Adrenal gland (tissue), 12 donors: ENCODE measurements around the gene SERPINC1. TPM values are rescaled to one million over a fixed set of nuclear protein-coding genes. Genes with fewer than 3 reads are reported as not detected.
"Not testable (repeated sequence)": the region's sequence is repeated elsewhere in the genome, so short reads cannot be mapped to it uniquely, and the experiment has no call there.

Experiments
- DNase-seq, 7 donors: peaks; one replicate each; pipeline ENCODE4 v3.0.0-alpha.2; 2019 to 2020
- H3K27ac ChIP-seq, 5 donors: fragments of 200-600 bp; sonication (generic) in 4 of 5; 1 replicate in 3 of 5; 2 replicates in 2 of 5; pipeline versions ENCODE4 v1.5.1 to v1.8.0; 2016 to 2020; ENCODE audit warnings: mild to moderate bottlenecking in 1 of 5
- H3K27me3 ChIP-seq: fragments of 200-600 bp; 2 replicates; pipeline ENCODE4 v1.8.0; 2021
- H3K36me3 ChIP-seq, 2 donors: fragments of 200-600 bp; replicated peaks in 1 of 2; 1 replicate in 1 of 2; 2 replicates in 1 of 2; pipeline versions ENCODE4 v1.5.1 to v1.8.0; 2018 to 2022
- H3K4me1 ChIP-seq, 2 donors: fragments of 200-600 bp; replicated peaks in 1 of 2; 1 replicate in 1 of 2; 2 replicates in 1 of 2; pipeline versions ENCODE4 v1.5.1 to v1.8.0; 2018 to 2021
- H3K4me3 ChIP-seq, 4 donors: fragments of 200-600 bp; sonication (generic) in 3 of 4; one replicate each; pipeline ENCODE4 v1.5.1; 2016 to 2018
- H3K9me3 ChIP-seq, 3 donors: fragments of 200-600 bp; sonication (generic) in 1 of 3; replicated peaks in 1 of 3; 1 replicate in 2 of 3; 2 replicates in 1 of 3; pipeline versions ENCODE4 v1.5.1 to v1.8.0; 2016 to 2021
- POLR2A ChIP-seq, 2 donors: fragments of 450-650 bp; IDR thresholded peaks; one replicate each; pipeline ENCODE4 v1.6.1; 2017; ENCODE audit warnings: antibody characterized with exemption in 2 of 2, mild to moderate bottlenecking in 2 of 2, moderate library complexity in 1 of 2
- WGBS, 4 donors: extraction: QIAGEN DNeasy Blood & Tissue Kit in 2 of 4; methylation state at CpG; one replicate each; pipeline versions ENCODE4 v1.1.5 to v1.1.7; 2013 to 2017; 5-methylcytosine and 5-hydroxymethylcytosine counted together
- intact Hi-C, 2 donors: fragments of 100-400 bp; cut with DNase I; formaldehyde crosslinking; loops; one replicate each; pipeline versions ENCODE4 v1.14.1 to v1.15.0; 2022 to 2023
- polyA plus RNA-seq, 3 donors: library from polyadenylated mRNA; stranded (reverse); fragments of 200-250 nt in 2 of 3; fragments of 350-450 nt in 1 of 3; fragmentation: Illumina TruSeq in 1 of 3; extraction: RNeasy Lipid Tissue Mini Kit (QIAGEN cat#74804) in 1 of 3; gene quantifications; one replicate each; pipeline ENCODE4 v1.2.3, GENCODE V29; 2013 to 2014
- total RNA-seq, 9 donors: library from RNA; depleted of rRNA in 4 of 9; stranded (reverse); fragments of >200 nt in 4 of 9; fragments of 120-200 nt in 1 of 9; fragmentation: NEBNext Ultra II Directional in 1 of 9; extraction: Animal tissue kit (Norgen Biotek cat#: 25700) in 1 of 9; gene quantifications; one replicate each; pipeline versions ENCODE4 v1.1.0 to v1.2.4, GENCODE V29; 2013 to 2023
- TF ChIP-seq, protein P1 (sequence below), 6 experiments: fragments of 450-650 bp in 4 of 6; fragments of 200-600 bp in 2 of 6; sonication (generic) in 1 of 6; IDR thresholded peaks; 1 replicate in 5 of 6; 2 replicates in 1 of 6; pipeline versions ENCODE4 v1.5.1 to v1.8.0; 2016 to 2021; ENCODE audit warnings: antibody characterized with exemption in 6 of 6, mild to moderate bottlenecking in 2 of 6, moderate library complexity in 1 of 6
- donor health status: healthy with polysubstance abuse.
- donor health status: Bipolar disorder and iron deficiency.
- donor health status: DM: yes; HTN: yes; CAD: no.
- donor health status: DM: no; HTN: no; CAD: no.
- donor health status: DM: no; HTN: no; CAD: no.
- donor health status: DM: yes; HTN: yes; CAD: no.

Gene SERPINC1
- total and polyA plus RNA-seq, 12 donors, result 0.19 to 1.2 (median 0.55) TPM; not detected in 4

DNA sequence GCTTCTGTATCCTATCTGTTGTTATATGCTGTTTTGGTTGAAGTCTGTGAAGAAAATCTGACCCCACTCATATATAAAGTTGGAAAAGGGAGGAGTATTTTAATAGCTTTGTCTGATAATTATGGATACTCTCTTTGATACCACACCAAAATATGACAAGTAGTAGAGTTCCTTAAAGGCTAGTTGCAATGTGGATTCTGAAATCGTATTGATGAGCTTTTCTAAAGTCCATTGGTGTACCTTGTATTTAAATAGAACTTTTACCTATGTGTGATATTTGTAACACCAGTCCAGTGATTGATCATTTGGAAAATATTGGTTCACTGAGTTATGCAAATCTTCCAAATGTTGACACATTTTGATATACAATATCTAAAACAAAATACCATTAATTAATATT, 57.1 kb downstream of the SERPINC1 start:
- TF ChIP-seq POLR2A (IDR thresholded peaks at IDR 0.05), result no peak
- TF ChIP-seq, protein P1, sequence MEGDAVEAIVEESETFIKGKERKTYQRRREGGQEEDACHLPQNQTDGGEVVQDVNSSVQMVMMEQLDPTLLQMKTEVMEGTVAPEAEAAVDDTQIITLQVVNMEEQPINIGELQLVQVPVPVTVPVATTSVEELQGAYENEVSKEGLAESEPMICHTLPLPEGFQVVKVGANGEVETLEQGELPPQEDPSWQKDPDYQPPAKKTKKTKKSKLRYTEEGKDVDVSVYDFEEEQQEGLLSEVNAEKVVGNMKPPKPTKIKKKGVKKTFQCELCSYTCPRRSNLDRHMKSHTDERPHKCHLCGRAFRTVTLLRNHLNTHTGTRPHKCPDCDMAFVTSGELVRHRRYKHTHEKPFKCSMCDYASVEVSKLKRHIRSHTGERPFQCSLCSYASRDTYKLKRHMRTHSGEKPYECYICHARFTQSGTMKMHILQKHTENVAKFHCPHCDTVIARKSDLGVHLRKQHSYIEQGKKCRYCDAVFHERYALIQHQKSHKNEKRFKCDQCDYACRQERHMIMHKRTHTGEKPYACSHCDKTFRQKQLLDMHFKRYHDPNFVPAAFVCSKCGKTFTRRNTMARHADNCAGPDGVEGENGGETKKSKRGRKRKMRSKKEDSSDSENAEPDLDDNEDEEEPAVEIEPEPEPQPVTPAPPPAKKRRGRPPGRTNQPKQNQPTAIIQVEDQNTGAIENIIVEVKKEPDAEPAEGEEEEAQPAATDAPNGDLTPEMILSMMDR (IDR thresholded peaks at IDR 0.05), result no peak
- Histone ChIP-seq H3K4me3 (no peak overlapping the region), H3K27me3 (no peaks in the 10 kb centered on the region), H3K4me1 (peaks cover 0 to 15% of the 10 kb centered on the region in 2 donors), H3K9me3 (no peaks in the 10 kb centered on the region), H3K27ac (no peak overlapping the region), H3K36me3 (peaks cover 0 to 53% of the 10 kb centered on the region in 2 donors)
- no peak for DNase-seq
- intact Hi-C loops, result no loop called here
- 76 to 100% (median 95%) methylated on average over 1 of the region's 1 CpG for WGBS, 4 donors

DNA sequence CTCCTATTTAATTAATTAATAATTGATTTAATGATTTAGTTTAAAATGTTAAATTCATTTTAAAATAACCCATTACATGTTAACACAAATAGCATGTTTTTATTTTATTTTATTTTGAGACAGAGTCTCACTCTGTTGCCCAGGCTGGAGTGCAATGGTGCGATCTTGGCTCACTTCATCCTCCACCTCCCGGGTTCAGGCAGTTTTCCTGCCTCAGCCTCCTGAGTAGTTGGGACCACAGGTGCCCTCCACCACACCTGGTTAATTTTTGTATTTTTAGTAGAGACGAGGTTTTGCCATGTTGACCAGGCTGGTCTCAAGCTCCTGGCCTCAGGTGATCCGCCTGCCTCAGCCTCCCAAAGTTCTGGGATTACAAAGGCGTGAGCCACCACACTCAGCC, 57.6 kb downstream of the SERPINC1 start:
- intact Hi-C loops, DNase-seq, H3K27me3 ChIP-seq, H3K9me3 ChIP-seq, H3K4me3 ChIP-seq, H3K27ac ChIP-seq: not testable (repeated sequence)
- peaks cover 0 to 10% of the 10 kb centered on the region in 2 donors for H3K4me1 ChIP-seq
- H3K36me3 ChIP-seq, result peaks cover 0 to 48% of the 10 kb centered on the region in 2 donors
- 95 to 97% (median 96%) methylated on average over 5 of the region's 5 CpGs for WGBS, 4 donors

DNA sequence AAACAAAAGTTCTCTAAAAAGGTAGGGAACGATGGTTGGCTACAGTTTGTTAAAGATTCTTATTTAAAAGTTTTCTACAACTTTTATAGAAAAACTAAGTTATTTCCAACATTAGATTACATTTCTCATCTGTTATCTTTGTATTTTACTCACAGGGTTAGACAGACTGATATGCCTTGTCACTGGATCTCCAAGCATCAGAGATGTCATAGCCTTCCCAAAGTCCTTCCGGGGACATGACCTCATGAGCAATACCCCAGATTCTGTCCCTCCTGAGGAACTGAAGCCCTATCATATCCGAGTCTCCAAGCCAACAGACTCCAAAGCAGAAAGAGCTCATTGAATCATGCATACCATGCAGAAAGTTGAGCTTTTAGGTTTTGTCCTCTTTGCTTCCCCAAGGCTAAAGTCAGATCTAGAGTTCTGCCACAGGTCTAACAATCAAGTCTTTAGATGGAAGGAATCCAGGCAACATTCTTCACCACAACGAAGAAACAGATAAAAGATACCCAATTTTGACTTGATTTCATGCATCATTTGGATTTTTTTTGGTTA, 59.7 kb downstream of the SERPINC1 start:
- Histone ChIP-seq H3K4me3 (no peak overlapping the region), H3K27me3 (no peaks in the 10 kb centered on the region), H3K36me3 (peaks cover 0 to 32% of the 10 kb centered on the region in 2 donors), H3K27ac (no peak overlapping the region), H3K4me1 (no peaks in the 10 kb centered on the region), H3K9me3 (no peaks in the 10 kb centered on the region)
- no peak for DNase-seq
- 76 to 90% (median 81%) methylated on average over 4 of the region's 4 CpGs for WGBS, 4 donors
- intact Hi-C loops, result no loop called here
- TF ChIP-seq, protein P1 (IDR thresholded peaks at IDR 0.05), result no peak
- TF ChIP-seq POLR2A (IDR thresholded peaks at IDR 0.05), result no peak

DNA sequence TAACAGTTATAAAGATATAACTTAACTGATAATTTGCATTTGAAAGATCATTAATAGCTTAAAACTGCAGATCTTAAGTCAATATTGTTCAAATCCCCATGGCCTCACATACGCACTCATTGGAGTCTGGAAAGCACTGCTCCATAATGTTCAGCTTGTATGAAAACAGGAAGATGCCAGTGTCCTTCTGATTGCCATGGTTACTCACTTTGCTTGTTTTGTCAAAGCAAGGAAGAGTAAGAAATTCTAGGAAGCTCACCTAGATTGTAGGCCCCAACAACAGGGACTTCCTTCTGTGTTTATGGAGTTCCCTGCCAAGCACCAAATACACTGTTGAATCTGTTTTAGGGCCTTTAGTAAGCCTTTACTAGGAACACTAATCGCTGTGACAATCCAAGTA, 60.2 kb downstream of the SERPINC1 start:
- WGBS, 4 donors, result 88 to 95% (median 93%) methylated on average over 2 of the region's 2 CpGs
- no peak for DNase-seq
- Histone ChIP-seq H3K9me3 (no peaks in the 10 kb centered on the region), H3K4me3 (no peak overlapping the region), H3K36me3 (peaks cover 0 to 32% of the 10 kb centered on the region in 2 donors), H3K4me1 (no peaks in the 10 kb centered on the region), H3K27ac (no peak overlapping the region), H3K27me3 (no peaks in the 10 kb centered on the region)
- no peak for TF ChIP-seq POLR2A (IDR thresholded peaks at IDR 0.05)
- TF ChIP-seq, protein P1 (IDR thresholded peaks at IDR 0.05), result no peak
- intact Hi-C loops, result no loop called here

DNA sequence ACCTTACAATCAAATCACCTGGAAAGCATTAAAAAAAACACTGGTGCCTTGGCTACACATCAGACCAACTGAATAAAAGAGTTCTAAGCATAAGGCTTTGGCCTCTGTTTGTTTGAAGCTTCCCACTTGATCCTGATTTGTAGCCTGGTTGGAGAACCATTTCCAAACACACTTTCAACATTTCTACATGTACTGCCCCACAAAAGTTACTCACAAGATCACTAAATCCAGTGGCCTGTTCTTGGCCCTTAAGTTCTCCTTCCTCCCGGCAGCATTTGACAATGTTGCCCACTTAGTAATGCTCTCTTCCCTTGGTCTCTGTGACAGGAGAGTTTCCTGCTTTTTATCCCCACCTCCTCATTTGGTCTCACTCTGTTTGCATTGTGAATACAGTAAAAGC, 61.1 kb downstream of the SERPINC1 start:
- intact Hi-C loops, result no loop called here
- WGBS, 4 donors, result 75 to 97% (median 86%) methylated on average over 1 of the region's 1 CpG
- no peak for DNase-seq

More for the DNA sequence above, 61.1 kb downstream of the SERPINC1 start:
- H3K9me3 ChIP-seq, result no peaks in the 10 kb centered on the region
- H3K36me3 ChIP-seq, result peaks cover 0 to 32% of the 10 kb centered on the region in 2 donors
- TF ChIP-seq POLR2A (IDR thresholded peaks at IDR 0.05), result no peak
- TF ChIP-seq, protein P1 (IDR thresholded peaks at IDR 0.05), result no peak
- no peak overlapping the region for H3K4me3 ChIP-seq
- no peaks in the 10 kb centered on the region for H3K4me1 ChIP-seq
- no peaks in the 10 kb centered on the region for H3K27me3 ChIP-seq
- H3K27ac ChIP-seq, result no peak overlapping the region
